Activated CD4-positive, alpha-beta T cell treated with anti-CD3 and anti-CD28 coated beads, Interleukin-2, amount 10 ng/mL, durations not matched to agents 7 days and 5 days (primary cell): Measurements from ENCODE around the gene APOC1. TPM values are rescaled to one million over a fixed set of nuclear protein-coding genes. Genes with fewer than 3 reads are reported as not detected.
"Not testable (repeated sequence)": the region's sequence is repeated elsewhere in the genome, so short reads cannot be mapped to it uniquely, and the experiment has no call there.

ENCODE experiments used
- CTCF ChIA-PET: fragments of 350-600 bp; sonication (Branson Sonifier 250); formaldehyde crosslinking; loops from one replicate; lab custom pipeline; 2021; ENCODE audit warnings: antibody characterized with exemption; lab: Charles Lee
- POLR2A ChIA-PET: fragments of 350-600 bp; sonication (Branson Sonifier 250); formaldehyde crosslinking; loops from one replicate; lab custom pipeline; 2021; ENCODE audit warnings: antibody characterized with exemption; lab: Charles Lee
- DNase-seq: peaks from one replicate; pipeline ENCODE4 v3.0.0-alpha.2; 2020
- H3K27ac Mint-ChIP-seq: one replicate; pipeline ENCODE4 v1.8.0; 2021; ENCODE audit warnings: mild to moderate bottlenecking, moderate library complexity, mixed read lengths
- H3K27me3 Mint-ChIP-seq: one replicate; pipeline ENCODE4 v1.8.0; 2021; ENCODE audit warnings: mixed read lengths
- H3K36me3 Mint-ChIP-seq: one replicate; pipeline ENCODE4 v1.8.0; 2021; ENCODE audit warnings: low read depth, mixed read lengths
- H3K4me1 Mint-ChIP-seq: one replicate; pipeline ENCODE4 v1.8.0; 2021; ENCODE audit warnings: mixed read lengths
- H3K4me3 Mint-ChIP-seq: one replicate; pipeline ENCODE4 v1.8.0; 2021; ENCODE audit warnings: mild to moderate bottlenecking, moderate library complexity, mixed read lengths
- H3K9me3 Mint-ChIP-seq: one replicate; pipeline ENCODE4 v1.8.0; 2021; ENCODE audit warnings: mixed read lengths
- total RNA-seq, 2 experiments: library from RNA; stranded (reverse); gene quantifications; one replicate each; pipeline ENCODE4 v1.2.3, GENCODE V29; 2021

Gene APOC1
- total RNA-seq, 2 experiments from 2014 or later = not detected

GRCh38 chr19:44879309-44880065 lies 34.9 kb upstream of the APOC1 start:
- no peak overlapping the region for H3K27ac Mint-ChIP-seq
- H3K27me3 Mint-ChIP-seq = no peaks in the 10 kb centered on the region
- H3K36me3 Mint-ChIP-seq = no peaks in the 10 kb centered on the region
- no peak overlapping the region for H3K4me3 Mint-ChIP-seq
- ChIA-PET CTCF (no interaction called here), POLR2A (no interaction called here)
- no peaks in the 10 kb centered on the region for H3K9me3 Mint-ChIP-seq
- peaks cover 4% of the 10 kb centered on the region for H3K4me1 Mint-ChIP-seq
- DNase-seq = no peak

- CTCF ChIA-PET = no interaction called here
- Mint-ChIP-seq H3K4me1 (peaks cover 3% of the 10 kb centered on the region), H3K4me3 (no peak overlapping the region), H3K27me3 (no peaks in the 10 kb centered on the region), H3K36me3 (no peaks in the 10 kb centered on the region), H3K9me3 (no peaks in the 10 kb centered on the region), H3K27ac (no peak overlapping the region)
- DNase-seq = no peak
- POLR2A ChIA-PET = no interaction called here
These were observed 32.3 kb upstream of the APOC1 start for GRCh38 chr19:44882063-44882462.

- H3K36me3 Mint-ChIP-seq, H3K27me3 Mint-ChIP-seq, CTCF ChIA-PET, H3K9me3 Mint-ChIP-seq, DNase-seq, POLR2A ChIA-PET, H3K4me3 Mint-ChIP-seq, H3K27ac Mint-ChIP-seq, H3K4me1 Mint-ChIP-seq: not testable (repeated sequence)
These were observed 31.6 kb upstream of the APOC1 start for GRCh38 chr19:44882619-44883397.

- H3K4me3 Mint-ChIP-seq = no peak overlapping the region
- H3K27me3 Mint-ChIP-seq = no peaks in the 10 kb centered on the region
- H3K36me3 Mint-ChIP-seq = no peaks in the 10 kb centered on the region
- no peak overlapping the region for H3K27ac Mint-ChIP-seq
- peaks cover under 1% of the 10 kb centered on the region for H3K4me1 Mint-ChIP-seq
- POLR2A ChIA-PET = no interaction called here
- no peaks in the 10 kb centered on the region for H3K9me3 Mint-ChIP-seq
- CTCF ChIA-PET = interaction anchor here (0.5 to 1.3 kb wide), 3 partner anchors 11 to 137 kb away, joined by 3 to 4 read pairs (median 3); no protein-coding TSS in a partner anchor
- DNase-seq = no peak
These were observed 30.5 kb upstream of the APOC1 start for GRCh38 chr19:44883922-44884321.

- ChIA-PET CTCF (interaction anchor here (0.5 to 1.3 kb wide), 3 partner anchors 10 to 136 kb away, joined by 3 to 4 read pairs (median 3); no protein-coding TSS in a partner anchor), POLR2A (no interaction called here)
- DNase-seq = no peak
- peaks cover 4% of the 10 kb centered on the region for H3K4me1 Mint-ChIP-seq
- no peak overlapping the region for H3K4me3 Mint-ChIP-seq
- H3K36me3 Mint-ChIP-seq = no peaks in the 10 kb centered on the region
- H3K27ac Mint-ChIP-seq = no peak overlapping the region
- H3K27me3 Mint-ChIP-seq = no peaks in the 10 kb centered on the region
- H3K9me3 Mint-ChIP-seq = no peaks in the 10 kb centered on the region
These were observed 29.8 kb upstream of the APOC1 start for GRCh38 chr19:44884566-44884965.

- Mint-ChIP-seq H3K9me3 (no peaks in the 10 kb centered on the region), H3K4me3 (no peak overlapping the region), H3K27ac (no peak overlapping the region), H3K4me1 (peaks cover 11% of the 10 kb centered on the region), H3K27me3 (no peaks in the 10 kb centered on the region), H3K36me3 (peaks cover 2% of the 10 kb centered on the region)
- ChIA-PET CTCF (interaction anchor here (1.0 to 1.3 kb wide), 2 partner anchors 12 to 40 kb away, joined by 3 read pairs; partner anchors contain the start of gene NECTIN2), POLR2A (no interaction called here)
- no peak for DNase-seq
These were observed 28.3 kb upstream of the APOC1 start for GRCh38 chr19:44886141-44886540.

- Mint-ChIP-seq H3K4me1 (peaks cover 22% of the 10 kb centered on the region), H3K4me3 (no peak overlapping the region), H3K36me3 (peaks cover 8% of the 10 kb centered on the region), H3K27me3 (no peaks in the 10 kb centered on the region), H3K9me3 (no peaks in the 10 kb centered on the region), H3K27ac (peak overlapping the region; percentile 62)
- no peak for DNase-seq
- CTCF ChIA-PET = interaction anchor here (0.6 to 0.8 kb wide), 2 partner anchors 115 to 192 kb away, joined by 3 to 4 read pairs; partner anchors contain the start of gene GEMIN7
- POLR2A ChIA-PET = interaction anchor here (0.6 kb wide), 1 partner anchor 172 kb away, joined by 3 read pairs; no protein-coding TSS in a partner anchor
These were observed 26.8 kb upstream of the APOC1 start for GRCh38 chr19:44887648-44888047.

GRCh38 chr19:44888335-44888734 lies 26.1 kb upstream of the APOC1 start:
- H3K27me3 Mint-ChIP-seq, DNase-seq, H3K9me3 Mint-ChIP-seq, H3K27ac Mint-ChIP-seq, H3K4me3 Mint-ChIP-seq, POLR2A ChIA-PET: not testable (repeated sequence)
- CTCF ChIA-PET = interaction anchor here (0.8 kb wide), 1 partner anchor 191 kb away, joined by 3 read pairs; the partner anchor contains the start of gene GEMIN7
- peaks cover 28% of the 10 kb centered on the region for H3K4me1 Mint-ChIP-seq
- H3K36me3 Mint-ChIP-seq = peaks cover 14% of the 10 kb centered on the region

- Mint-ChIP-seq H3K27me3 (no peaks in the 10 kb centered on the region), H3K9me3 (no peaks in the 10 kb centered on the region), H3K36me3 (peaks cover 21% of the 10 kb centered on the region), H3K4me3 (peak overlapping the region; percentile 69), H3K27ac (peak overlapping the region; percentile 89), H3K4me1 (peaks cover 28% of the 10 kb centered on the region)
- no peak for DNase-seq
- ChIA-PET CTCF (interaction anchor here (1.0 to 1.4 kb wide), 3 partner anchors 41 to 288 kb away, joined by 3 to 4 read pairs (median 3); partner anchors contain the start of genes BLOC1S3, NECTIN2 and TRAPPC6A), POLR2A (interaction anchor here (0.6 to 0.7 kb wide), 3 partner anchors 88 to 148 kb away, joined by 3 to 4 read pairs (median 4); no protein-coding TSS in a partner anchor)
These were observed 24.5 kb upstream of the APOC1 start for GRCh38 chr19:44889830-44890365.

- POLR2A ChIA-PET = interaction anchor here (0.6 to 0.7 kb wide), 3 partner anchors 117 to 752 kb away, joined by 3 to 4 read pairs (median 3); no protein-coding TSS in a partner anchor
- no peaks in the 10 kb centered on the region for H3K27me3 Mint-ChIP-seq
- peak; percentile 100 for DNase-seq
- CTCF ChIA-PET = interaction anchor here (1.0 to 1.4 kb wide), 3 partner anchors 40 to 288 kb away, joined by 3 to 4 read pairs (median 3); partner anchors contain the start of genes BLOC1S3, NECTIN2 and TRAPPC6A
- peak overlapping the region; percentile 89 for H3K27ac Mint-ChIP-seq
- H3K4me3 Mint-ChIP-seq = peak overlapping the region; percentile 69
- peaks cover 24% of the 10 kb centered on the region for H3K36me3 Mint-ChIP-seq
- H3K4me1 Mint-ChIP-seq = peaks cover 28% of the 10 kb centered on the region
- no peaks in the 10 kb centered on the region for H3K9me3 Mint-ChIP-seq
These were observed 23.9 kb upstream of the APOC1 start for GRCh38 chr19:44890366-44891015.

- DNase-seq = peak; percentile 22
- peaks cover 28% of the 10 kb centered on the region for H3K4me1 Mint-ChIP-seq
- CTCF ChIA-PET = interaction anchor here (1.4 kb wide), 2 partner anchors 39 to 45 kb away, joined by 3 read pairs; partner anchors contain the start of gene NECTIN2
- no peaks in the 10 kb centered on the region for H3K9me3 Mint-ChIP-seq
- peak within 1 kb of the TSS; percentile 93 for H3K4me3 Mint-ChIP-seq
- H3K27me3 Mint-ChIP-seq = no peaks in the 10 kb centered on the region
- H3K27ac Mint-ChIP-seq = peak within 1 kb of the TSS; percentile 95
- H3K36me3 Mint-ChIP-seq = peaks cover 30% of the 10 kb centered on the region
- POLR2A ChIA-PET = interaction anchor here (0.7 kb wide), 1 partner anchor 751 kb away, joined by 3 read pairs; no protein-coding TSS in a partner anchor
These were observed 23.2 kb upstream of the APOC1 start, which contains the start of gene TOMM40 for GRCh38 chr19:44891016-44891882. TOMM40 (plus strand) TSS chr19:44891254; CDS start chr19:44891416, 162 bp downstream.
